CD14-positive monocyte (primary cell): ENCODE data around the gene TSPEAR. TPM values are rescaled to one million over a fixed set of nuclear protein-coding genes. Genes with fewer than 3 reads are reported as not detected.

Source experiments
- DNase-seq, 3 donors: peaks; one replicate each; pipeline ENCODE4 v3.0.0-alpha.2; 2011 to 2022
- H2AFZ ChIP-seq: 2 replicates; pipeline ENCODE4 v1.6.0; 2012; ENCODE audit warnings: mild to moderate bottlenecking, low read depth, low read length, inconsistent platforms; ENCODE audit not compliant: insufficient read depth, poor library complexity, severe bottlenecking
- H3K27ac ChIP-seq, 2 donors: 1 replicate in 1 of 2; 2 replicates in 1 of 2; pipeline ENCODE4 v1.5.1; 2012 to 2013; ENCODE audit warnings: low read length in 2 of 2, control low read depth in 1 of 2, inconsistent platforms in 1 of 2, low read depth in 1 of 2, mild to moderate bottlenecking in 1 of 2
- H3K27me3 ChIP-seq, 2 donors: one replicate each; pipeline versions ENCODE4 v1.6.0 to v1.6.1; 2011 to 2013; ENCODE audit warnings: low read length in 2 of 2; ENCODE audit not compliant: control insufficient read depth in 2 of 2, insufficient read depth in 2 of 2
- H3K36me3 ChIP-seq, 2 donors: replicated peaks in 1 of 2; 1 replicate in 1 of 2; 2 replicates in 1 of 2; pipeline versions ENCODE4 v1.5.1 to v1.6.1; 2012 to 2013; ENCODE audit warnings: low read length in 2 of 2, control low read depth in 1 of 2, inconsistent platforms in 1 of 2, mild to moderate bottlenecking in 1 of 2; ENCODE audit not compliant: insufficient read depth in 2 of 2, control insufficient read depth in 1 of 2
- H3K4me1 ChIP-seq, 2 donors: 1 replicate in 1 of 2; 2 replicates in 1 of 2; pipeline versions ENCODE4 v1.5.1 to v1.6.1; 2012 to 2013; ENCODE audit warnings: low read length in 2 of 2, control low read depth in 1 of 2, inconsistent platforms in 1 of 2, mild to moderate bottlenecking in 1 of 2, moderate library complexity in 1 of 2; ENCODE audit not compliant: insufficient read depth in 2 of 2, control insufficient read depth in 1 of 2
- H3K4me2 ChIP-seq: replicated peaks from 2 replicates; pipeline ENCODE3; 2012; ENCODE audit warnings: low read length, moderate library complexity, mild to moderate bottlenecking; ENCODE audit not compliant: poor library complexity, severe bottlenecking; ENCODE audit errors: extremely low read depth
- H3K4me3 ChIP-seq, 3 experiments: fragments of 200-600 bp in 1 of 3; sonication (generic) in 1 of 3; replicated peaks in 1 of 3; 1 replicate in 2 of 3; 2 replicates in 1 of 3; pipeline ENCODE4 v1.5.1; 2011 to 2013; ENCODE audit warnings: low read length in 3 of 3, mild to moderate bottlenecking in 3 of 3, control low read depth in 2 of 3, low read depth in 2 of 3, inconsistent platforms in 1 of 3, moderate library complexity in 1 of 3
- H3K79me2 ChIP-seq: 2 replicates; pipeline ENCODE4 v1.6.0; 2012; ENCODE audit warnings: mild to moderate bottlenecking, control low read depth, inconsistent platforms, low read length, moderate library complexity; ENCODE audit not compliant: insufficient read depth
- H3K9ac ChIP-seq: 2 replicates; pipeline ENCODE4 v1.6.0; 2017; ENCODE audit warnings: low read length, mild to moderate bottlenecking; ENCODE audit not compliant: insufficient read depth, poor library complexity, severe bottlenecking
- H3K9me3 ChIP-seq, 2 donors: replicated peaks in 1 of 2; 1 replicate in 1 of 2; 2 replicates in 1 of 2; pipeline versions ENCODE4 v1.5.1 to v1.6.1; 2012 to 2013; ENCODE audit warnings: low read length in 2 of 2, control low read depth in 1 of 2; ENCODE audit not compliant: control insufficient read depth in 1 of 2, insufficient read depth in 1 of 2
- H4K20me1 ChIP-seq: 2 replicates; pipeline ENCODE4 v1.6.0; 2012; ENCODE audit warnings: mild to moderate bottlenecking, low read length, control low read depth, moderate library complexity; ENCODE audit not compliant: insufficient read depth
- H3K27ac Mint-ChIP-seq, 7 donors: one replicate each; pipeline ENCODE4 v1.8.0; 2020; ENCODE audit warnings: mild to moderate bottlenecking in 7 of 7, mixed read lengths in 7 of 7, moderate library complexity in 6 of 7, inconsistent platforms in 2 of 7
- H3K27me3 Mint-ChIP-seq, 3 donors: one replicate each; pipeline ENCODE4 v1.8.0; 2021 to 2022; ENCODE audit warnings: low read depth in 3 of 3, mild to moderate bottlenecking in 3 of 3, mixed read lengths in 3 of 3, moderate library complexity in 3 of 3, inconsistent platforms in 1 of 3
- H3K36me3 Mint-ChIP-seq, 2 donors: one replicate each; pipeline ENCODE4 v1.8.0; 2020; ENCODE audit warnings: mixed read lengths in 2 of 2, inconsistent platforms in 1 of 2, mild to moderate bottlenecking in 1 of 2
- H3K4me1 Mint-ChIP-seq: one replicate; pipeline ENCODE4 v1.8.0; 2020; ENCODE audit warnings: mild to moderate bottlenecking, mixed read lengths
- H3K4me3 Mint-ChIP-seq, 2 donors: one replicate each; pipeline ENCODE4 v1.8.0; 2020; ENCODE audit warnings: mild to moderate bottlenecking in 2 of 2, mixed read lengths in 2 of 2, moderate library complexity in 1 of 2
- H3K9me3 Mint-ChIP-seq, 7 donors: one replicate each; pipeline ENCODE4 v1.8.0; 2020 to 2022; ENCODE audit warnings: mixed read lengths in 7 of 7, mild to moderate bottlenecking in 6 of 7, moderate library complexity in 6 of 7, inconsistent platforms in 2 of 7
- CTCF ChIP-seq: fragments of 200-600 bp; IDR thresholded peaks from one replicate; pipeline ENCODE4 v1.8.0; 2022; ENCODE audit warnings: antibody characterized with exemption, mild to moderate bottlenecking
- WGBS: methylation state at CpG from one replicate; pipeline ENCODE4 v1.1.5; 2013; ENCODE audit warnings: missing lambda C conversion rate; ENCODE audit not compliant: insufficient coverage; 5-methylcytosine and 5-hydroxymethylcytosine counted together
- intact Hi-C, 2 donors: fragments of 100-400 bp; cut with micrococcal nuclease; formaldehyde crosslinking; loops; one replicate each; pipeline versions ENCODE4 v1.15.0 to v1.15.1; 2023
- polyA plus RNA-seq, 3 donors: library from polyadenylated mRNA; depleted of rRNA in 1 of 3; unstranded in 2 of 3; stranded (reverse) in 1 of 3; fragments of 300-500 nt in 2 of 3; fragments of >200 nt in 1 of 3; fragmentation: Illumina TruSeq in 2 of 3; gene quantifications; 1 replicate in 2 of 3; 2 replicates in 1 of 3; pipeline ENCODE4 v1.2.3, GENCODE V29; 2012 to 2021

TSPEAR gene
- polyA plus RNA-seq, 3 donors, result not detected

- no peak for DNase-seq
- Mint-ChIP-seq H3K4me1 (peaks cover 13% of the 10 kb centered on the region), H3K27ac (peak overlapping the region in 2 of 7 donors; percentile 14 to 68), H3K36me3 (no peaks in the 10 kb centered on the region), H3K9me3 (peaks cover 0 to 12% (median 5%) of the 10 kb centered on the region in 7 donors), H3K27me3 (peaks cover 7 to 14% (median 7%) of the 10 kb centered on the region in 3 donors), H3K4me3 (no peak overlapping the region)
- no peaks in the 10 kb centered on the region for H3K36me3 ChIP-seq
- H3K79me2 ChIP-seq, result no peaks in the 10 kb centered on the region
- no peak for TF ChIP-seq CTCF
- H3K9ac ChIP-seq, result no peak overlapping the region
- H3K27ac ChIP-seq, result no peak overlapping the region
- H3K4me2 ChIP-seq, result no peak overlapping the region
- intact Hi-C loops, result no loop called here
- peaks cover 0 to 5% of the 10 kb centered on the region in 2 donors for H3K9me3 ChIP-seq
- H3K4me3 ChIP-seq, result no peak overlapping the region
- H4K20me1 ChIP-seq, result no peaks in the 10 kb centered on the region
- H3K27me3 ChIP-seq, result no peaks in the 10 kb centered on the region
- 87% methylated on average over 19 of the region's 27 CpGs for WGBS
- H3K4me1 ChIP-seq, result peaks cover 9 to 13% of the 10 kb centered on the region in 2 donors
- no peak overlapping the region for H2AFZ ChIP-seq
Observed at GRCh38 chr21:44502171-44502958, 209.0 kb downstream of the TSPEAR start.

- H3K27ac ChIP-seq, result no peak overlapping the region
- TF ChIP-seq CTCF, result no peak
- WGBS, result 94% methylated on average over 12 of the region's 19 CpGs
- H3K27me3 Mint-ChIP-seq, result peaks cover 2 to 19% (median 4%) of the 10 kb centered on the region in 3 donors
- no peak overlapping the region for H3K27ac Mint-ChIP-seq
- no peak overlapping the region for H2AFZ ChIP-seq
- H3K4me1 ChIP-seq, result peaks cover 9 to 13% of the 10 kb centered on the region in 2 donors
- no peak overlapping the region for H3K4me3 Mint-ChIP-seq
- H4K20me1 ChIP-seq, result no peaks in the 10 kb centered on the region
- H3K36me3 ChIP-seq, result no peaks in the 10 kb centered on the region
- H3K9me3 ChIP-seq, result peaks cover 0 to 5% of the 10 kb centered on the region in 2 donors
- no peak overlapping the region for H3K4me2 ChIP-seq
- intact Hi-C loops, result no loop called here
- H3K9me3 Mint-ChIP-seq, result peaks cover 0 to 15% (median 5%) of the 10 kb centered on the region in 7 donors
- H3K79me2 ChIP-seq, result no peaks in the 10 kb centered on the region
- no peak overlapping the region for H3K4me3 ChIP-seq
- peaks cover 14% of the 10 kb centered on the region for H3K4me1 Mint-ChIP-seq
- H3K27me3 ChIP-seq, result no peaks in the 10 kb centered on the region
- H3K9ac ChIP-seq, result no peak overlapping the region
- H3K36me3 Mint-ChIP-seq, result no peaks in the 10 kb centered on the region
- no peak for DNase-seq
Observed at GRCh38 chr21:44500111-44500510, 211.3 kb downstream of the TSPEAR start.
